ENCODE results near the gene ZNF587B.

DNA sequence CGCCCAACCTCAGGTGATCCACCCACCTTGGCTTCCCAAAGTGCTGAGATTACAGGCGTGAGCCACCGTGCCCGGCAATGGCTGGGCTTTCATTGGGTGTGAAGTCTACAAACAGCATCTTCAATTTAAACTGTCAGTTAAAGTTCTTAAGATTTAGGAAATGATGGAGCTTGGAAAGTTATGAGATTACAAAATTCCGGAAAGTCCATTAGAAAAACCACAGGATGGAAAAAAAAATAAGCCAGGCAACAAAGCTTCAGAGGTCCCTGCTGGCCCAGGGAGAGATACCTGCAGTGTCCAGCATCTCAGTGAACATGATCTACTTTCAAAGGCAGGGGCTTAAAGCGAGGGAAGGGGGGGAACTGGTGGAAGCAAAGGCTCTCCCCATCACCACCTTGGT, 4.6 kb upstream of the ZNF587B start:
- TF ChIP-seq, protein P1, sequence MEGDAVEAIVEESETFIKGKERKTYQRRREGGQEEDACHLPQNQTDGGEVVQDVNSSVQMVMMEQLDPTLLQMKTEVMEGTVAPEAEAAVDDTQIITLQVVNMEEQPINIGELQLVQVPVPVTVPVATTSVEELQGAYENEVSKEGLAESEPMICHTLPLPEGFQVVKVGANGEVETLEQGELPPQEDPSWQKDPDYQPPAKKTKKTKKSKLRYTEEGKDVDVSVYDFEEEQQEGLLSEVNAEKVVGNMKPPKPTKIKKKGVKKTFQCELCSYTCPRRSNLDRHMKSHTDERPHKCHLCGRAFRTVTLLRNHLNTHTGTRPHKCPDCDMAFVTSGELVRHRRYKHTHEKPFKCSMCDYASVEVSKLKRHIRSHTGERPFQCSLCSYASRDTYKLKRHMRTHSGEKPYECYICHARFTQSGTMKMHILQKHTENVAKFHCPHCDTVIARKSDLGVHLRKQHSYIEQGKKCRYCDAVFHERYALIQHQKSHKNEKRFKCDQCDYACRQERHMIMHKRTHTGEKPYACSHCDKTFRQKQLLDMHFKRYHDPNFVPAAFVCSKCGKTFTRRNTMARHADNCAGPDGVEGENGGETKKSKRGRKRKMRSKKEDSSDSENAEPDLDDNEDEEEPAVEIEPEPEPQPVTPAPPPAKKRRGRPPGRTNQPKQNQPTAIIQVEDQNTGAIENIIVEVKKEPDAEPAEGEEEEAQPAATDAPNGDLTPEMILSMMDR (IDR thresholded peaks at IDR 0.05) = no peak
- TF ChIP-seq EP300 (IDR thresholded peaks at IDR 0.05) = no peak
